HG03558 (cell line): ENCODE measurements around the gene TM7SF3.
A peak's percentile ranks its signal among the peaks of the same experiment; 100 is the strongest.
"Not testable (repeated sequence)": the region's sequence is repeated elsewhere in the genome, so short reads cannot be mapped to it uniquely, and the experiment has no call there.

Experiments
- ATAC-seq: cut with Tn5 transposase; IDR thresholded peaks from one replicate; pipeline ENCODE4 v1.9.1; 2021; ENCODE audit warnings: moderate number of reproducible peaks; ENCODE audit not compliant: unreplicated experiment; ENCODE audit errors: extremely low read depth

The TM7SF3 gene, protein sequence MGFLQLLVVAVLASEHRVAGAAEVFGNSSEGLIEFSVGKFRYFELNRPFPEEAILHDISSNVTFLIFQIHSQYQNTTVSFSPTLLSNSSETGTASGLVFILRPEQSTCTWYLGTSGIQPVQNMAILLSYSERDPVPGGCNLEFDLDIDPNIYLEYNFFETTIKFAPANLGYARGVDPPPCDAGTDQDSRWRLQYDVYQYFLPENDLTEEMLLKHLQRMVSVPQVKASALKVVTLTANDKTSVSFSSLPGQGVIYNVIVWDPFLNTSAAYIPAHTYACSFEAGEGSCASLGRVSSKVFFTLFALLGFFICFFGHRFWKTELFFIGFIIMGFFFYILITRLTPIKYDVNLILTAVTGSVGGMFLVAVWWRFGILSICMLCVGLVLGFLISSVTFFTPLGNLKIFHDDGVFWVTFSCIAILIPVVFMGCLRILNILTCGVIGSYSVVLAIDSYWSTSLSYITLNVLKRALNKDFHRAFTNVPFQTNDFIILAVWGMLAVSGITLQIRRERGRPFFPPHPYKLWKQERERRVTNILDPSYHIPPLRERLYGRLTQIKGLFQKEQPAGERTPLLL

DNA sequence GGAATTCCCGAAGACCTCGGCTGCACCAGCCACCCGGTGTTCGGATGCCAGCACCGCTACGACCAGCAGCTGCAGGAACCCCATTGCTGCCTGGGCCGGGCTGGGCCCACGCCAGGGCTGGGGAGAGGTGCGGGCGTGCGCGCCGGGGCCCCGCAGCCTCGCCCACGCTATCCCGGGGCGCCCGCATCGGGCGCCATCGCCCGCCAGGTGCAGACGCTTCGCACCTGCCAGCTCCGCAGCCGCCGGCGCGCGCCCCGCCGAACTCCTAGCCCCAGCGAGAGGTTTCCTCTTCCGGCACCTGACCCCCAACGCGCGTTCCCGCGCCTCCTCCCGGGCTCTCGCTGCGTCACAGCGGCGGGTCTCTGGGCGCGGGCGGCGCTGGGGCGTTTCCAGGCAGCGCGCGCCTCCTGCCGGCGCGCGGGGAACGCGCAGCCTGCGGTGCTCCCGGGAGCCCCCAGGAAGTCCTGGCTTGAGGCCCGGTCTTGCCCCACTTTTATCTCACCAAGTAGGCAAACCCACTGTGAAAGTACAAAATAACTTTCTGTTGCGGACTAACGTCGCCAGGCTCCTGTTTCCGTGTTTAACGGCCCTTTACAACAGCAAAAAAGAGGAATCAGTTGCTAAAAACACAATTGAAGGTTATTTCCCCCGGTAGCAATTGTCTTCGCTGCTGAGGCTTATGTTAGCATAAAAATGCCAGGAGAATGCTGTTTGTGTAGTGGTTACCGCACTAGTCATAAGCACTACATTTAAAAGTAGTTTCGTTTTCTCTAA is at the start of gene TM7SF3:
TM7SF3 (minus strand) TSS at position 300 of the 774 bp plus-strand sequence; CDS start at position 84, 216 bp downstream.
- peak; percentile 84 for ATAC-seq

DNA sequence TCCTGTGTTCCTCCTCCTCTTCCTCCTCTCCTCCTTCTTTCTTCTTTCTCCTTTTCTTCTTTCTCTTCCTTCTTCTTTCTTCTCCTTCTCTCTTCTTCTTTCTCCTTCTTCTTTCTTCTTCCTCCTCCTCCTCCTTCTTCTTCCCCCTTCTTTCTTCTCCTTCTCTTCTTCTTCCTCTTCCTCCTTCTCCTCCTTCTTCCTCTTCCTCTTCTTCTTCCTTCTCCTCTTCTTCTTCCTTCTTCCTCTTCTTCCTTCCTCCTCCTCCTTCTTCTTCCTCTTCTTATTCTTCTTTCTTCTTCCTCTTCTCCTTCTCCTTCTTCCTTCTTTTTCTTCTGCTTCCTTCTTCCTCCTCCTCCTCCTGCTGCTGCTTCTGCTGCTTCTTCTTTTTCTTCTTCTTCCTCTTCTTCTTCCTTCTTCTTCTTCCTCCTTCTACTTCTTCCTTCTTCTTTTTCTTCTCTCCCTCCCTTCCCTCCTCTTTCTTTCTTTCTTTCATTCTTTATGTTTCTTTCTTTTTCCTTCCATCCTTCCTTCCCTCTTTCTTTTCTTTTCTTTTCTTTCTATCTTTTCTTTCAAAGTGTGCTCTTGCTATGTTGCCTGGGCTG is 49.2 kb upstream of the TM7SF3 start:
- ATAC-seq, result no peak

DNA sequence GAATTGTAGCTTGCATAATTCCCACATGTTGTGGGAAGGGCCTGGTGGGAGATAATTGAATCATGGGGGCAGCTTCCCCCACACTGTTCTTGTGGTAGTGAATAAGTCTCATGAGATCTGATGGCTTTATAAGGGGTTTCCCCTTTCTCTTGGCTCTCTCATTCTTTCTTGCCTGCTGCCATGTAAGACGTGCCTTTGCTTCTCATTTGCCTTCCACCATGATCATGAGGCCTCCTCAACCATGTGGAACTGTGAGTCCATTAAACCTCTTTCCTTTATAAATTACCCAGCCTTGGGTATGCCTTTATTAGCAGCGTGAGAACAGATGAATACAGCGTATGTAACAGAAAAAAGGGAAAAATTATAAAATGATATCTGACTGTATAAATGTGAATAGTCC is 47.1 kb upstream of the TM7SF3 start:
- ATAC-seq, result no peak

DNA sequence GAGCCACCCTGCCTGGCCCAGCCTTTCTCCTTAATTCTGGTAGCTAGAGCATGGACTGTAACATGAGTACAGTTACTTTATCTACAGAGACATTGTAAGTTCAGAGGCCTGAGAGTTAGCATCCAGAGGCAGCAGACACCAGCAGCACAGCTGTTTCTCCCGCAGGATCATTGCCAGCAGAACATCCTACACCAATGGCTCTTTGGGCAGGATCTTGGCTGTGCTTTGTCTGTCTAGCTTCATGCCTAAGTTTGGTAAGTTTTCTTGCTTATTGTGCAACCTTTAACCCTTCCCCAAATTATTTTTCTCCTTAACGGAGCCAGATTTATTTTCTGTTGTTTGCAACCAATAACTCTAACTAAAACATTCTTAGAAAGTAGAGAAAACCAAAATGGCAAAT is 46.6 kb upstream of the TM7SF3 start:
- no peak for ATAC-seq

DNA sequence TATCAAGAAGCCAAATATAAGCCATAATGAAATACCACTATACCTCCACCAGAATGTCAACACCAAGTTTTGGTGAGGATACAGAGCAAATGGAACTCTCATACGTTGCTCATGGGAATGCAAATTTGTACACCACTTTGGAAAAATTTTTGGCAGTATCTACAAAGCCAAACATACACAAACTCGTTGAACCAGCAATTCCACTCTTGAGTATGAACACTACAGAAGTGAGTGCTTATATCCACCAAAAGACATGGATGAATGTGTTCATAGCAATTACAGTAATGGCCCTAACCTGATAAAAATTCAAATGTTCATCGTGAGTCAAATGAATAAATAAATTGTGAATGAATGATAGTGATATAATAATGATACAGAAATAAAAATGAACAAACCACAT is 43.4 kb upstream of the TM7SF3 start:
- no peak for ATAC-seq

DNA sequence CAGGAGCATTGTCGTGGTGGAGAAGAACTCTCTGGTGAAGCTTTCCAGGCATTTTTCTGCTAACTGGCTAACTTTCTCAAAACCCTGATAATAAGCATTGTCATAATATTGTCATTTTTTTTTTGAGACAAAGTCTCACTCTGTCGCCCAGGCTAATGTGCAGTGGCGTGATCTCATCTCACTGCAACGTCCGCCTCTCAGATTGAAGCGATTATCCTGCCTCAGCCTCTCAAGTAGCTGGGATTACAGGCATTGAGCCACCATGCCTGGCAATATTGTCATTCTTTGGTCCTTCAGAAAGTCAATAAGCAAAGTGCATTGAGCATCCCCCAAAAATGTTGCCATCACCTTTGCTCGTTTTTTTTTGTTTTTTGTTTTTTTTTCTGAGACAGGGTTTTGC is 41.8 kb upstream of the TM7SF3 start:
- ATAC-seq, result no peak

DNA sequence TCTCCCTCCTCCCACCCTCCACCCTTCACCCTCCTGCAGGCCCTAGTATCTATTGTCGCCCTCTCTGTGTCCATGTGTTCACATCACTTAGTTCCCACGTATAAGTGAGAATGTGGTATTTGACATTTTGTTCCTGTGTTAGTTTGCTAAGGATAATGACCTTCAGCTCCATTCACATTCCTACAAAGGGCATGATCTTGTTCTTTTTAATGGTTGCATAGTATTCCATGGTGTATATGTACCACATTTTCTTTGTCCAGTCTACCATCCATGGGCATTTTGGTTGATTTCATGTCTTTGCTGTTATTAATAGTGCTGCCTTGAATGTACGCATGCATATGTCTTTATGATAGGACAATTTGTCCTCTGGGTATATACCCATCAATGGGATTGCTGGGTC is 38.6 kb upstream of the TM7SF3 start:
- ATAC-seq, result no peak

DNA sequence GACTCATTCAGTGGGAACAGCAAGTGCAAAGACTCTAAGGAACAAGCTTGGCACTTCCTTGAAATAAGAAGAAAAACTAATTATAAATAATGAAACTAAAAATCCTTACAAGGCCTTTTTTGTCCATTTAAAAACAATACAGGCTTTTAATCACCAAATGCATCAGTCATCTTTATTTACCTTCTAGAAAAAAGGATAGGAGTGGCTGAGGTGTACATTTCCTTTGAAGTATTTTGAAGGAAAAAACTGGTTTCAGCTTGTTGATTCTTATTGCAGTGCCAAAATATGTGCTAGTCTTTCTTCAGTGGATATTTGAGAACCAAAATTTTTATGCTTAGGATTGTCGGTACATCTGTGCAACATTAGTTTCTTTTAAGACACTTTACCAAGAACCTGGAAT is 38.0 kb upstream of the TM7SF3 start:
- ATAC-seq, result no peak

DNA sequence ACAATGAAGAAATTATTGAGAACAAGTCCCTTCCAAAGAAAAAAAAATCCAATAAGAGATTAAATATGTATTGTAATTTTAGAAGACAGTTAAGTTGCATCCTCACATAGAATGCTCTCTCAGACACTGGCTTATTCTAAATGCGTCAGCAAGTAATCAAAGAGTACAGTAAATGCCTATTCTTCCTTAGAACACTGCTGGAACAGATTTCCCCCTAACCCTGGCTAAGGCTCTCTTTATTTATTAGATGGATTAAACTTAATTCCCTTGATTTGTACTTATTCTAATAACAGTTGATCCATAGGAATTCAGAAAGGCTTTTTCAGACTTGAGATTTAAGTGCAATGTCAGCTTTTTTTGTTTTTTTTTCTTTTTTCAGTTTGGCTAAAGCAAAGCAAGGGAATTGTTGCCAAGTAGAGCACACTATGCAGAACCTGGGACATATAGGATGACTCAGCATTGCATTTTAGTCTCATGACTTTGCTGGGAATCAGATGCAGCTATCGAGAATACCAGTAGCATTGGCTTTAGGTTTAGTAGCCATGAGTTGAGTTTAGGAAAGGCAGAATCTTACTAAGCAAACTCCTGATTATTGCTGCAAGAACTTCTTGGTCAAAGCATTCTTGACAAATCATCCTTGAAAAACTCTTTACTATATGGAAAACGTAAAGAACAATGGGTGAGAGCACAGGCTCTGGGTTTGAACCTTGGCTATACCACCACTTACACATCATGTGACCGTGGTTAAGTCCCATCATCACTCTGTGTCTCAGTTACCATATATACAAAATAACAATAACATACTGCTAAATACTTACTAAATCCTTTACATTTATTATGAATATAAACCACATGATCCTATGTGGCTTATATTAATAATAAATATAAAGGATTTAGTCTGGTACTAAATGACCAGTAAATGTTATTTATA is 34.9 kb upstream of the TM7SF3 start:
- no peak for ATAC-seq

DNA sequence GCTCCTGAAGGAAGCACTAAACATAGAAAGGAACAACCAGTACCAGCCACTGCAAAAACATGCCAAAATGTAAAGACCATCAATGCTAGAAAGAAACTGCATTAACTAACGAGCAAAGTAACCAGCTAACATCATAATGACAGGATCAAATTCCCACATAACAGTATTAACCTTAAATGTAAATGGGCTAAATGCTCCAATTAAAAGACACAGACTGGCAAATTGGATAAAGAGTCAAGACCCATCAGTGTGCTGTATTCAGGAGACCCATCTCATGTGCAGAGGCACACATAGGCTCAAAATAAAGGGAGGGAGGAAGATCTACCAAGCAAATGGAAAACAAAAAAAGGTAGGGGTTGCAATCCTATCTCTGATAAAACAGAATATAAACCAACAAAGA is 27.8 kb upstream of the TM7SF3 start:
- ATAC-seq, result not testable (repeated sequence)

DNA sequence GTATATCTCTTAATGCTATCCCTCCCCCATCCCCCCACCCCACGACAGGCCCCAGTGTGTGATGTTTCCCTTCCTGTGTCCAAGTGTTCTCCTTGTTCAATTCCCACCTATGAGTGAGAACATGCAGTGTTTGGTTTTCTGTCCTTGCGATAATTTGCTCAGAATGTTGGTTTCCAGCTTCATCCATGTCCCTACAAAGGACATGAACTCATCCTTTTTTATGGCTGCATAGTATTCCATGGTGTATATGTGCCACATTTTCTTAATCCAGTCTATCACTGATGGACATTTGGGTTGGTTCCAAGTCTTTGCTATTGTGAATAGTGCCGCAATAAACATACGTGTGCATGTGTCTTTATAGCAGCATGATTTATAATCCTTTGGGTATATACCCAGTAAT is 26.5 kb upstream of the TM7SF3 start:
- ATAC-seq, result not testable (repeated sequence)

DNA sequence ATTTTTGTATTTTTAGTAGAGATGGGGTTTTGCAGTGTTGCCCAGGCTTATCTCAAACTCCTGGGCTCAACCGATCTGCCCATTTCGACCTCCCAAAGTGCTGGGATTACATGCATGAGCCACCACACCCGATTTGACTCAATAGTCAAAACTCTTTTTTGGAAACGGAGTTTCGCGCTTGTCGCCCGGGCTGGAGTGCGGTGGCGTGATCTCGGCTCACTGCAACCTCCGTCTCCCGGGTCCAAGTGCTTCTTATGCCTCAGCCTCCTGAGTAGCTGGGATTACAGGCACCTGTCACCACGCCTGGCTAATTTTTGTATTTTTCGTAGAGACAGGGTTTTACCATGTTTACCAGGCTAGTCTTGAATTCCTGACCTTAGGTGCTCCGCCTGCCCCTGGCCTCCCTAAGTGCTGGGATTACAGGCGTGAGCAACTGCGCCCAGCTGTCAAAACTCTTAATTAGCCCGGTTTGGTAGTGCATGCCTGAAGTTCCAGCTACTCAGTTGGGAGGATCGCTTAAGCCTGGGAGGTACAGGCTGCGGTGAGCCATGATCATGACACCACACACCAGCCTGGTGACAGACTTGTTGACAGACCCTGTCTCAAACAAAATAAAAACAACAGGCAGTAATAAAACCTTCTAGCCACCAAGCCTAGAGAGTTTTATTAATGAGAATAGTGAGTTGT is 20.6 kb upstream of the TM7SF3 start:
- ATAC-seq, result no peak

DNA sequence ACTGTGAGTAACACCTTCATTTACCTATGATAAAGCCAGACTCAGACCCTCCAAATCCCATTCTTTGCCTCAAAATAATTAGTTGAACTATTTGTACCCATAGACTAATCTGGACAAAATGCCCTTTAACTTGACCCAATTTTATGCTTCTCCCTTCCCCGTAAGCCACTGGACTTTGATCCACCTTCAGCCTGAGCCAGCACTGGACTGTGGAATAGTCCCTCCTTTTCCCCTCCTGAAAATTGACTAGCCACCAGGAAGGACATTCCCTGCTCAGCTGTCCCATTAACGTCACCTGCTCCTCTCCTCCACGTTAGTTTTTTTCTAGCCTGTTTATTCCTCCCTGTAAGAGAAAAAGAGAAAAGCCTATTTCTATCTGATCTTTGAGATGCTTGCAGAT is 18.5 kb upstream of the TM7SF3 start:
- no peak for ATAC-seq

DNA sequence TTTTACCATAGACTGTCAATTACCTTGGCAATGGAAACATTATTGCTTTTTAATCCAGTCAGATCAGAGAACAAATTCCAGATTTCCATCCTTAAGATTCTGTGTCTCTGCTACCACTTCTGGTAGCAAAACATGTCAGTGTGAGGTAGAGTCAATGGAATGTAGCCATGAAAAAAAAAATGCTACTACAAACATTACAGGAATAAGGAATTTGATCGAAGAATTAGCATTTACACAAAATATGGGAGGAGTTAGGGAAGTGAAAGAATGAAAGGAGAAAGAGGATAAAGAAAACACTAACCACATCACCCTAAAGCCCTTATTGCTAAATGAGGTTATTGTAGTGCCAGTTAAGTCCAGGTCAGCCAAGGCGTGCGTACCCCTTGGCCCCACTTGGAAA is 17.3 kb upstream of the TM7SF3 start:
- ATAC-seq, result no peak

DNA sequence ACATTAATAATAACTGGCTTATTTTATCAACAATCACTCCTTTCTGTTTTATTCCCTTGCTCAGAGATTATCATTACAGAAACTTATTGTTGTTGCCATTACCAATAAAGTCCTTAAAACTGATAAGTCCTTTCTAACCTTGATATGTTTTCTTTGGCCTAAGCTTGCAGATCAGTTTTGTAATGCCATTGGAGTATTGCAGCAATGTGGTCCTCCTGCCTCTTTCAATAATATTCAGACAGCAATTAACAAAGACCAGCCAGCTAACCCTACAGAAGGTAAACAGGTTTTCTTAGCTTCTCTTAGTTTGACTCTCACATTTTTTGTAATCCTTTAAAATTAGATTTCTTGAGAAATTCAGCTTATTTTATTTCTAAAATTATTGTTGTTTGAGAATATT is 12.1 kb upstream of the TM7SF3 start:
- ATAC-seq, result no peak

DNA sequence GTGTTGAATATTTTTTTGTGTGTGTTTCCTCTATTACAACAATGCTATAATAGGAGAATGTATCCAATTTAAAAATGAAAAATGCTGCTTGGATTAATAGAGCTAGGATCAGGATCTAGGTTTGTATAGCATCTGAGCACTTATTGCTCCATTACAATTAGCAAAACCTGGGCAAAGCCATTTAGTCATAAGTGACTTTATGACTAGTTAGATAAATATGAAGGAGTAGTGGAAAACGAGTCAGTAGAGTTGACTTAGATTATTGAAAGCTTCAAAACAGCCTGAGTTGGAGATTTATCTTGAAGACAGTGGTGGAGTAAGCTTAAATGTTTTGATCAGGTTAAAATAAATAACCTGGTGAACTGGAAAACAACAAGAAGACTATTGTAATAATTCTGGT is 10.9 kb upstream of the TM7SF3 start:
- no peak for ATAC-seq

DNA sequence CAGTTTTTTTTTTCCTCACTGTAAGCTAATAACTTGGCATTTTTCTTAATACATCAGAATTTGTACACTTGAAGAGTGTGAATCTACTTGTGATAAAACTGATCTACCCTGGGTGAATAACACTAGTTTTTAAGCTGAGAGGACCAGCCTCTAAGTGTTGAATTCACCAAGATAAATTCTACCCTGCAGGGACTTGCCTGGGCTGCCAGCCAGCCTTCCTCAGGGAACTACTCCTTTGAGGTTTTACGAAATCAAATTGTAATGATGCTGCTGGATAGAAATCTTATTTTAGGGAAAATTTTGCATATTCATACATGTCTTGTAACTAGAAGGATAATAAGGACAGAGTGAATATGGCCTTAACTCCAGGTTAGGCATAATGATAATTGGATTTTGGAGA is 10.1 kb upstream of the TM7SF3 start:
- no peak for ATAC-seq

DNA sequence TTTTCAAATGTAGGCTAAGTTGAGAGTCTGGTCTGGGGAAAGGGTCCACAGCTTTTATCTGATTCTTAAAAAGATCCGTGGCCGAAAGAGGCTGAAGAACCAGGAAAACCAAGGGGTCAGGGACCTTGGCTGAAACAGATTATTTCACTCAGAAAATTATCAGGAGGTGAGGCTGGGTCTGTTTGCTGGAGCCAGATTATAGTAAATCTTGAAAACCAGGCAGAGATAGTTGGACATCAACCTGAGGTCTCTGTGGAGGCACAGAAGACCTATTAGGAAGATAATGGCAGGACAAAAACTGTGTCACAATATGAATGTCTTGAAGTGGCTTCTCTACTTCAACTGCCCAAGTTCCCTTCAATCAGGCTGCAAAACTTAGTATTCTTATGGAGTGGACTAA is 6.6 kb upstream of the TM7SF3 start:
- ATAC-seq, result no peak

DNA sequence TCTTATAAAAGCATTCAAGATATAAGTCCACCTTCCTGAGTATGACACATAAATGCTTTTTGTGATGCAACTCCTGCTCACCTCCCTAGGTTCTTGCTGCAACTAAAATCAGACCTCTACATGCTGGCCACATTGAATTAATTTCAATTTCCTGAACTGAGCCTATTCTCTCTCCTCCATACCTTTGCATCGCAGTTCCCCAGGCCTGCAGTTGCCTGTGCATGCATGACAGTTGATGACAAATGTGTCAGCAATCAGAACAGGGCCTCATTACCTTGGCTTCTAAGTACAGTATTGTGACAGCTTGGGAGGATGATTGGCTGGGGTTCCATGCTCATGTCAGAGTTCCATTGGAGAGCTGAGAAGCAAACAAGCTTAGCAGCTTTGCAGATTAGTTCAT is 3.9 kb upstream of the TM7SF3 start:
- no peak for ATAC-seq
